ENCODE data around the gene GPR17.

Gene GPR17

DNA sequence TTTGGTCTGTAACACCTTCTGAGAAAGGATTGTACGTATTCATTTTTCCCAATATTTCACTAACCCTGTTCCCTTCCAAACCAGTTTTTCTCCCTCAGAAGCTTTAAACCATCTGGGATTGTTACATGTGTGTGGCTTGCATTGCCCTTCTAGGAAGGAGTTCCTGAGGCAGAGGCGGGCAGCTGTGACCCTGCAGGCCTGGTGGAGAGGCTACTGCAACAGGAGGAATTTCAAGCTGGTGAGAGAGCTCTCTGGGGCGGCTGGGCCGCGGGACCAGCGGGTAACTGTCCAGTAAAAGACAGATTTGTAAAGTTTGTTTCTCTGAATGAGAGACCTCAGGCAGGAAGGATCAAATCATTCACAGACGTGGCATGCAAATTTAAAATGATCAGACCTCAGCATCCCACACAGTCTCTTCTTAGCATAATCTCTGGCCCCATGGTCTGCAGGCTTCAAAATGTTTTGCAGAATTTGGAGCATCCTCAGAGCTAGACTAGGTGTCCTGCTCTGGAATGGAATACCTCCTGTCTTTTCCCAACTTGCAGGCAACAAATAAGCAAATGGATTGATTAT, 40.2 kb upstream of the GPR17 start:
- H3K4me3 ChIP-seq (ENCODE audit: low read depth, low read length): no peak overlapping the region
- no peaks in the 10 kb centered on the region for H3K4me1 ChIP-seq (ENCODE audit: control insufficient read depth in 1 of 2, insufficient read depth in 2 of 2, low read length in 2 of 2)

GRCh38 chr2:127606625-127607398, 39.1 kb upstream of the GPR17 start:
- WGBS (ENCODE audit: extremely low coverage, insufficient coverage, insufficient read length): no CpG with 5 or more reads among the region's 17 CpGs
- Histone ChIP-seq H3K36me3 (ENCODE audit: control insufficient read depth in 1 of 2, insufficient read depth in 2 of 2, low read length in 2 of 2) (no peaks in the 10 kb centered on the region), H3K23ac (ENCODE audit: low read length) (no peak overlapping the region), H3K9me3 (ENCODE audit: insufficient read depth, low read depth, low read length) (no peaks in the 10 kb centered on the region), H2BK120ac (ENCODE audit: insufficient read depth, low read length, poor library complexity) (no peak overlapping the region), H3K4ac (ENCODE audit: low read depth, low read length) (no peak overlapping the region), H3K18ac (ENCODE audit: low read length) (no peak overlapping the region), H3K27me3 (ENCODE audit: insufficient read depth, low read length) (no peaks in the 10 kb centered on the region), H2BK12ac (ENCODE audit: low read length) (no peak overlapping the region), H2AFZ (ENCODE audit: insufficient read depth, low read length, poor library complexity) (no peak overlapping the region), H3K4me1 (ENCODE audit: control insufficient read depth in 1 of 2, insufficient read depth in 2 of 2, low read length in 2 of 2) (no peaks in the 10 kb centered on the region), H3K79me1 (ENCODE audit: low read length) (no peaks in the 10 kb centered on the region), H4K12ac (ENCODE audit: low read depth, low read length) (no peak overlapping the region), H4K91ac (ENCODE audit: low read depth, low read length) (no peak overlapping the region), H3K79me2 (ENCODE audit: control insufficient read depth, insufficient read depth, low read length, poor library complexity) (no peaks in the 10 kb centered on the region), H3K4me3 (ENCODE audit: low read depth, low read length) (no peak overlapping the region), H3K14ac (ENCODE audit: low read length) (no peak overlapping the region), H2BK5ac (ENCODE audit: low read depth, low read length, poor library complexity) (no peak overlapping the region), H3K4me2 (ENCODE audit: low read length) (no peak overlapping the region), H2AK5ac (ENCODE audit: low read length) (no peak overlapping the region), H3K9ac (ENCODE audit: low read length) (no peak overlapping the region), H4K8ac (ENCODE audit: low read depth, low read length) (no peak overlapping the region), H3K27ac (ENCODE audit: low read depth, low read length) (no peak overlapping the region)
- DNase-seq: peak in 1 of 2 donors; percentile 58

More for the DNA sequence above, 40.2 kb upstream of the GPR17 start:
- H3K79me2 ChIP-seq (ENCODE audit: control insufficient read depth, insufficient read depth, low read length, poor library complexity): no peaks in the 10 kb centered on the region
- no peak overlapping the region for H3K9ac ChIP-seq (ENCODE audit: low read length)
- no peak overlapping the region for H2BK12ac ChIP-seq (ENCODE audit: low read length)
- no peaks in the 10 kb centered on the region for H3K9me3 ChIP-seq (ENCODE audit: insufficient read depth, low read depth, low read length)
- DNase-seq: peak; percentile 80 to 82
- H3K23ac ChIP-seq (ENCODE audit: low read length): no peak overlapping the region
- no peak overlapping the region for H2AFZ ChIP-seq (ENCODE audit: insufficient read depth, low read length, poor library complexity)
- H3K36me3 ChIP-seq (ENCODE audit: control insufficient read depth in 1 of 2, insufficient read depth in 2 of 2, low read length in 2 of 2): no peaks in the 10 kb centered on the region
- WGBS (ENCODE audit: extremely low coverage, insufficient coverage, insufficient read length): no CpG with 5 or more reads among the region's 7 CpGs
- no peak overlapping the region for H3K14ac ChIP-seq (ENCODE audit: low read length)
- no peak overlapping the region for H3K4ac ChIP-seq (ENCODE audit: low read depth, low read length)
- H4K12ac ChIP-seq (ENCODE audit: low read depth, low read length): no peak overlapping the region
- no peak overlapping the region for H3K27ac ChIP-seq (ENCODE audit: low read depth, low read length)
- no peak overlapping the region for H4K91ac ChIP-seq (ENCODE audit: low read depth, low read length)
- H2BK5ac ChIP-seq (ENCODE audit: low read depth, low read length, poor library complexity): no peak overlapping the region
- H3K4me2 ChIP-seq (ENCODE audit: low read length): no peak overlapping the region
- no peaks in the 10 kb centered on the region for H3K27me3 ChIP-seq (ENCODE audit: insufficient read depth, low read length)
- no peak overlapping the region for H3K18ac ChIP-seq (ENCODE audit: low read length)
- no peak overlapping the region for H4K8ac ChIP-seq (ENCODE audit: low read depth, low read length)
- no peak overlapping the region for H2AK5ac ChIP-seq (ENCODE audit: low read length)
- H3K79me1 ChIP-seq (ENCODE audit: low read length): no peaks in the 10 kb centered on the region
- no peak overlapping the region for H2BK120ac ChIP-seq (ENCODE audit: insufficient read depth, low read length, poor library complexity)

DNA sequence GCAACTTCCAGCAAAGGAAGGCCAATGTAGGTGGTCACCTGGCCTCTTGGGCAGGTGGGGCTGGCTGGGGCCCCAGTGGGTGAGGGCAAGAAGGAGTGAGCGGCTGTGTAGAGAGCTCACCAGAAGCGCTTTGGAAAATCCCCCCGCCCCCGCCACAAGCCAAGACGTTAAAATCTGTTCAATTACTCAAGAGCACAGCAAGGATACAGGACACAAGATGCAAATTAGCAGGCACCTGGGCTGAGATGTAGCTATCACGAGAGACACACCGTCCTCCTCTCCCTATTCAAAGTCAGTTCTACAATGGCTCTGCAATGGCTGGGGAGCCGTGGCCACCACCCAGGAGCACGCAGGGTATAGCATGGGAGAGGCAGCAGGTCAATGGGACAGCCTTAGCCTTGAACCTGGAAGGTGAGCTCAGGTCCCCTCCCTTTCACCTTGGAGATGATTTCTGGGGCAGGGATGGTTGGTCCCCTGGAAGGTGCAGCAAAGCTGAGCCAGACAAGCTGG, 38.5 kb upstream of the GPR17 start:
- Histone ChIP-seq H3K4me1 (ENCODE audit: control insufficient read depth in 1 of 2, insufficient read depth in 2 of 2, low read length in 2 of 2) (no peaks in the 10 kb centered on the region), H3K27me3 (ENCODE audit: insufficient read depth, low read length) (no peaks in the 10 kb centered on the region), H3K27ac (ENCODE audit: low read depth, low read length) (no peak overlapping the region), H3K4me3 (ENCODE audit: low read depth, low read length) (no peak overlapping the region), H3K4me2 (ENCODE audit: low read length) (no peak overlapping the region), H3K4ac (ENCODE audit: low read depth, low read length) (no peak overlapping the region), H4K91ac (ENCODE audit: low read depth, low read length) (no peak overlapping the region), H4K8ac (ENCODE audit: low read depth, low read length) (no peak overlapping the region), H2AK5ac (ENCODE audit: low read length) (no peak overlapping the region), H3K18ac (ENCODE audit: low read length) (no peak overlapping the region), H3K9ac (ENCODE audit: low read length) (no peak overlapping the region), H3K79me2 (ENCODE audit: control insufficient read depth, insufficient read depth, low read length, poor library complexity) (no peaks in the 10 kb centered on the region), H3K14ac (ENCODE audit: low read length) (no peak overlapping the region), H3K79me1 (ENCODE audit: low read length) (no peaks in the 10 kb centered on the region), H3K9me3 (ENCODE audit: insufficient read depth, low read depth, low read length) (peaks cover 3% of the 10 kb centered on the region), H2BK120ac (ENCODE audit: insufficient read depth, low read length, poor library complexity) (no peak overlapping the region), H3K36me3 (ENCODE audit: control insufficient read depth in 1 of 2, insufficient read depth in 2 of 2, low read length in 2 of 2) (no peaks in the 10 kb centered on the region), H4K12ac (ENCODE audit: low read depth, low read length) (no peak overlapping the region), H3K23ac (ENCODE audit: low read length) (no peak overlapping the region), H2BK12ac (ENCODE audit: low read length) (no peak overlapping the region), H2BK5ac (ENCODE audit: low read depth, low read length, poor library complexity) (no peak overlapping the region), H2AFZ (ENCODE audit: insufficient read depth, low read length, poor library complexity) (no peak overlapping the region)
- DNase-seq: no peak
- WGBS (ENCODE audit: extremely low coverage, insufficient coverage, insufficient read length): no CpG with 5 or more reads among the region's 9 CpGs

DNA sequence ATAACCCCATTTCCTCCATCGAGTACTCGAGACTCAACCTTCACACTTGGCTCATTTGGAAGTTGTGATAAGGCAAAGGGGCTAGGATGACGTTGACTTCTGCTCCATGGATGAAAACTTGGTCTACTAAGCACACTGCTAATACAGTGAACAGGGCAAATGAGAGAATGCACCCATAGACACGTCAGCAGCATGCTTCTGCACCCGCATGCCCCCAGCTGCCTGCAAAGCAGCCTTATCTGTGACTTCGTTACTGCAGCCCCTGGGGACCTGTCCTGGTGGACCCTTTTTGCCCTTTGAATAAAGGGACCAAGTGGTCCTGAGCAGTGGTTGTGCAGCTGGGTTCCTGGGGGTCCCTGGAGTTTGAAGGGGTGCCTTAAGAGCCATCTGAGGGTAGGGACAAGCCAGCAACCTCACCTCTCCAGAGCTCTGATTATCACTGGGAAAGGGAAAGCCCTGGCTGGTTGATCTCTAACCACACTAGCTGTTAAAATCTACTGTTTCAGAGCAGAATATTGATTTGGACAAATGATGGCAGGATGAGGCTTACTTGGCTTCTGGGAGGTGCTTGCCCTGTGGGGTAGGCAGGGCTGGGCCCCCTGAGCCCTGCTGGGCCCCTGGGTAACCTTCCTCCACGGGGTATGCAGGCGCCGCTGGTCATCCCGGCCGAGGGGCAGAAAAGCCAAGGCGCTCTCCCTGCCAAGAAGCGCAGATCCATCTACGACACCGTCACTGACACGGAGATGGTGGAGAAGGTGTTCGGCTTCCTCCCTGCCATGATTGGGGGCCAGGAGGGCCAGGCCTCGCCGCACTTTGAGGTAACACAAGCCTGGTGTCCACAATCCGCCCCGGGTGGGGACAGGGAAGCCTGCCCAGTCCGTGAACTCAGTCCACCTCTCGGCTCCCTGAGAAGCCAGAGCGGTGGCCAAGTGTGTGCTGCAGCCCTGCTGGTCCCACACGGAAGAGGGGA, 37.6 kb upstream of the GPR17 start:
- H3K9ac ChIP-seq (ENCODE audit: low read length): no peak overlapping the region
- no peaks in the 10 kb centered on the region for H3K36me3 ChIP-seq (ENCODE audit: control insufficient read depth in 1 of 2, insufficient read depth in 2 of 2, low read length in 2 of 2)
- no peak overlapping the region for H4K8ac ChIP-seq (ENCODE audit: low read depth, low read length)
- peaks cover 4% of the 10 kb centered on the region for H3K9me3 ChIP-seq (ENCODE audit: insufficient read depth, low read depth, low read length)
- no peak overlapping the region for H2BK120ac ChIP-seq (ENCODE audit: insufficient read depth, low read length, poor library complexity)
- H2AK5ac ChIP-seq (ENCODE audit: low read length): no peak overlapping the region
- H3K4me2 ChIP-seq (ENCODE audit: low read length): no peak overlapping the region
- H3K4me3 ChIP-seq (ENCODE audit: low read depth, low read length): no peak overlapping the region
- no peak overlapping the region for H4K12ac ChIP-seq (ENCODE audit: low read depth, low read length)
- DNase-seq: peak; percentile 89 to 93
- WGBS (ENCODE audit: extremely low coverage, insufficient coverage, insufficient read length): no CpG with 5 or more reads among the region's 25 CpGs
- H3K23ac ChIP-seq (ENCODE audit: low read length): no peak overlapping the region
- H3K18ac ChIP-seq (ENCODE audit: low read length): no peak overlapping the region
- no peak overlapping the region for H4K91ac ChIP-seq (ENCODE audit: low read depth, low read length)
- no peaks in the 10 kb centered on the region for H3K4me1 ChIP-seq (ENCODE audit: control insufficient read depth in 1 of 2, insufficient read depth in 2 of 2, low read length in 2 of 2)
- no peak overlapping the region for H3K27ac ChIP-seq (ENCODE audit: low read depth, low read length)
- no peaks in the 10 kb centered on the region for H3K79me1 ChIP-seq (ENCODE audit: low read length)
- no peak overlapping the region for H2BK12ac ChIP-seq (ENCODE audit: low read length)
- H3K14ac ChIP-seq (ENCODE audit: low read length): no peak overlapping the region
- H3K4ac ChIP-seq (ENCODE audit: low read depth, low read length): no peak overlapping the region
- no peaks in the 10 kb centered on the region for H3K27me3 ChIP-seq (ENCODE audit: insufficient read depth, low read length)
- no peak overlapping the region for H2AFZ ChIP-seq (ENCODE audit: insufficient read depth, low read length, poor library complexity)
- no peak overlapping the region for H2BK5ac ChIP-seq (ENCODE audit: low read depth, low read length, poor library complexity)
- H3K79me2 ChIP-seq (ENCODE audit: control insufficient read depth, insufficient read depth, low read length, poor library complexity): no peaks in the 10 kb centered on the region

Data from trophoblast cell (in vitro differentiated cells and primary cell).